ENCODE data around the gene RERE.

RERE gene

GRCh38 chr1:8667869-8668594 is 149.4 kb downstream of the RERE start:
- no peak for DNase-seq (ENCODE audit: low read depth, low spot score)

DNA sequence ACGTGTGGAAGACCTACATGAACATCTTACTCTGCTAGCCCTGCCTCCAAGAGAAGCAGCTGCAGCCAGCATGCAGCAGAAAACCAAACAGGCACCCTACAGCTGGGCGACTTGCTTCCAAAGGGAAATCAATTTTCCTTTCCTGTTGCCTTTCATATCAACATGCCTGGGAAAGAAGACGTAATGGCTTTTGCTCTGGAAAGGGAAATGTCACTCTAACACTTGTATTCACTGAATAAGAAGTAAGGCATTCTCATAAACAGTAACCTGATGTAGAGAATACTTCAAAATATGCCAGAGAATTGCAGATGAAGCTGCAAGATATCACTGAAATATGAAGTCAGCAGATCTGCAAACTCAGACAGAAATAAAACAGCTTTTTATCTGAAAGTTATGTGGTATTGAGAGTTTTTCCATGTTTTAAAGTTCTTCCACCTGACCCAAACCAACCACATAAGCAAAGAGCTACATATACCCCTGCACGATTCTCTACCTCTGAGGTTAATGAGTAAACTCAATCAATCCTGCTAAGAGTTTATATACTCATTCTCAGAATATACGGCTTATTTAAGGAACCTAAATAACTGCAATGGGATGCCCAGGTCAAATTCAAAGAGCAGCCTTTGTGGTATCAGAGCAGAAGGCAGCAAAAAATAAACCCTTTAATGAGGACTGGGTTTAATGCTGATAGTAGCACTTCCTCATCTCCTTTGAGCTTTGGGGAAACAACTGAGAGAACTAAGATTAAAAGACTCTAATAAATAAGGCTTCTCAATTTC is 150.9 kb downstream of the RERE start:
- peak; percentile 41 for DNase-seq (ENCODE audit: low read depth, low spot score)

- no peak for DNase-seq (ENCODE audit: low read depth, low spot score)
Measured at GRCh38 chr1:8665833-8666232, 151.6 kb downstream of the RERE start.

DNA sequence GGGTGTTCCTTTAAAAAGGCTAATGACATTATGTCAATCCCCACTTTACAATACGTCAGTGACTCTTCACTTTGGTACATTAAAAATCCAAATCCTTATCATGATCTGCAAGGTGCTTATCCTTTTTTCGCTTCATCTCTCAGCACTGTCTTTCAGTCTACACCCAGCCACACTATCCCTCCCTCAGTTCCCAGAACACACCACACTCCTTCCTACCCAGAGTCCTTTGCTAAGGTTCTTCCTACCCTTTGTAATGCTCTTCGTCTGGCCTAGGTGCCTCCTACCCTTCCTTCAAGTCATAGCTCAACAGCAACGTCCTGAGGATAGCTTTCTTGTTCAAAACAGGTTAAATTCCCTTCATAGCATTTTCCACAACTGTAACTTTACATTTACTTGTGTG is 152.6 kb downstream of the RERE start:
- no peak for DNase-seq (ENCODE audit: low read depth, low spot score)

GRCh38 chr1:8663915-8664329 is 153.5 kb downstream of the RERE start:
- no peak for DNase-seq (ENCODE audit: low read depth, low spot score)

DNA sequence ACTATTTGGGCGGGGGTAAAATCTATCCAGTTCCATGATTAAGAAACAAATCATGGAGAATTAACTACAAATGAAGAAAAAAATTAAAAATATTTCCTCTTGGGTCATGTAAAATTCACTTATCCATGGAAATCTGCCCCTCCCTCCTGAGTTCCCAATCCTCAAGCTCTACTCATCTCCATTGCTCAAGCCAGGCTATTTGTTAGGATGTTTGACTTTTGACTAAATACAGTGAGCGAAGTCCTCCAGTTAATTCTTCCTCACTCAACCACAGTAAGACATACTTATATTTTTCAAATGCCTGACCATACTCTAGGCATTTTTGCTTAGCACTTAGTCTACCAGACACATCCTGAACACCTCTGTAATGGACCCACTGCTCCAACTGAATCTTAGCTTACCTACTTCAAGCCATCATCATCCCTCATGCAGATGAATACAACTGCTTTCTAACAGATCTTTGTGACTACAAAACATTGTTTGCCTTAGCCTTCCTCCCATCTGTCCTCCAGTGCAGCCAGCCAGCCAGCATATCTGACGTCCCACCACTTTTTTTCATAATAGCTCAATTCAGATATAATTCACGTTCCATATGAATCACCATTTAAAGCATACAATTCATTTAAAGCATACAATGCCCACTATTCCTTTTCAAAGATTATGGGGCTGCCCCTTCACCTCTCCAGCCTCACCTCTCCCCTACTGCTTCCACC is 154.2 kb downstream of the RERE start:
- no peak for DNase-seq (ENCODE audit: low read depth, low spot score)

DNA sequence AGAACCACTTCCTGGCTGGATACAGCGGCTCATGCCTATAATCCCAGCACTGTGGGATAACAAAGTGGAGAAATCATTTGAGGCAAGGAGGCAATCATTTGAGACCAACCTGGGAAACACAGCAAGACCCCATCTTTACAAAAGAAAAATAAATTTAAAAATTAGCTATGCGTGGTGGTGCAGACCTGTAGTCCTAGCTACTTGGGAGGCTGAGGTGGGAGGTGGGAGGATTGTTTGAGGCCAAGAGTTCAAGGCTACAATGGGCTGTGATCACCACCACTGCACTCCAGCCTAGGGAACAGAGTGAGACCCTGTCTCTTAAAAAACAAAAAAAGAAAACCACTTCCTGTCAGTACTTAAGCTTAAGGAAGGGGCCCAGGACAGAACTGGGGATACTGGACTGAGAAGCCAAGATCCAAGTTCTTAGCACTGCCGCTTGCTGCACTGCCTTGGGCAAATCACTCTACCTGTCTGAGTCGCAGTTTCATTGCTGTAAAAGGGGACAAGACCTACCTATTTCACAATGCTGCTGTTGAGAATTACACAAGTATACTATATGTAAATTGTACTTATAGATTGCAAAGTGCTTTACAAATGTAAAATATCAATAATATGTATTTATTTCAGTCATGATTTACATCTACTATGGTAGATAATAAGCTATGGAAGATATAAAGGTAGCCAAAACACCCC is 154.9 kb downstream of the RERE start:
- DNase-seq (ENCODE audit: low read depth, low spot score): no peak

- DNase-seq (ENCODE audit: low read depth, low spot score): no peak
Measured at GRCh38 chr1:8661185-8662110, 156.0 kb downstream of the RERE start.

DNA sequence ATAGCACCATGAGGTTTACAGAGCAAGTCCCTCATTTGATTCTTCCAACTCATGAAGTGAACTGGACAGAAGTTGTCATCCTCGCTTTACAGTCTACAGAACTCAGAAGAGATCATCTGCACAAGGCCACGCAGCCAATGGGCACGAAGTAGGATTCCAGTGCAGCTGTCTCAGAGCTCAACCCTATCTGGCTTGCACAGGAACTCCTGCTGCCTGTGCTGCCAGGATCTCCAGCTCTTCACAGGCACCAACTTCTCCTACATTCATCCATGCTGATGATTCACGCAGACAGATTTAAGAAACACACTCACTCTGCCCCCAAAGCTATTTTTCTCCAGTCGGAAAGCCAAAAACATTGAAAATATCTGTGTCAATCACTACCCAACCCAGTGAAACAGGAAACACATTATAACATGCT is 157.0 kb downstream of the RERE start:
- DNase-seq (ENCODE audit: low read depth, low spot score): peak; percentile 53

DNA sequence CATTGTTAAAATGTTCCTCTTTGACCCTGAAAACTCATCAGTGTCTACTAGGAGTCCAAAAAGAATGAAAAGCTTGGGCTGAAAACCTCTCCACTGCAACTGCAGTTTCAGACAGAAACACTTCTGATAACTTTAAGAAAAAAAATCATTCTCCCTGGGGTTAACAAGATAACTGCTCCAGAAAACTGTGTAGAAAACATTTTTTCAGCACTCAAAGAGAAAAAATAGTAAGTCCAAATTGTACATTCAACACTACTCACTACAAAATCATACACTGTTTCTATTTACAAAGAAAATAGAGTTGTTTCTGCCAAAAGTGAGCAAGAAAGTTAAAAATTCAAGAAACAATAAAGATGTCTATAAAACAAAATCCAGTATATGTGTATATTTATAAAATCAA is 157.8 kb downstream of the RERE start:
- no peak for DNase-seq (ENCODE audit: low read depth, low spot score)

- no peak for DNase-seq (ENCODE audit: low read depth, low spot score)
Measured at GRCh38 chr1:8653878-8654277, 163.6 kb downstream of the RERE start.

DNA sequence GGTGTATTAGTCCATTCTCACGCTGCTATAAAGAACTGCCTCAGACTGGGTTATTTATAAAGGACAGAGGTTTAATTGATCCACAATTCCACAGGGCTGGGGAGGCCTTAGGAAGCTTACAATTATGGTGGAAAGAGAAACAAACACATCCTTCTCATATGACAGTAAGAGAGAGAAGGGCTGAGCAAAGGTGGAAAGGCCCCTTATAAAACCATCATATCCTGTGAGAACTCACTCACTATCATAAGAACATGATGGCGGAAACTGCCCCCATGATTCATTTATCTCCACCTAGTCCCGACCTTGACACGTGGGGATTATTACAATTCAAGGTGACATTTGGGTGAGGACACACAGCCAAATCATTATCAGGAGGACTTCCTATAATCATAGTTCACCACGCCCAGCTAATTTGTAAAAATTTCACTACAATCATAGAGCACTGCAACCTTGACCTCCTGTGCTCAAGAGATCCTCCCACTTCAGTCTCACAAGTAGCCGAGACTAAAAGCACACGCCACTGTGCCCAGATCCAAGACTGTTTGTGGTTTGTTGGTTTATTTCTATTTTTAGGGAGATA is 164.9 kb downstream of the RERE start:
- no peak for DNase-seq (ENCODE audit: low read depth, low spot score)

GRCh38 chr1:8651962-8652361 is 165.5 kb downstream of the RERE start:
- no peak for DNase-seq (ENCODE audit: low read depth, low spot score)

DNA sequence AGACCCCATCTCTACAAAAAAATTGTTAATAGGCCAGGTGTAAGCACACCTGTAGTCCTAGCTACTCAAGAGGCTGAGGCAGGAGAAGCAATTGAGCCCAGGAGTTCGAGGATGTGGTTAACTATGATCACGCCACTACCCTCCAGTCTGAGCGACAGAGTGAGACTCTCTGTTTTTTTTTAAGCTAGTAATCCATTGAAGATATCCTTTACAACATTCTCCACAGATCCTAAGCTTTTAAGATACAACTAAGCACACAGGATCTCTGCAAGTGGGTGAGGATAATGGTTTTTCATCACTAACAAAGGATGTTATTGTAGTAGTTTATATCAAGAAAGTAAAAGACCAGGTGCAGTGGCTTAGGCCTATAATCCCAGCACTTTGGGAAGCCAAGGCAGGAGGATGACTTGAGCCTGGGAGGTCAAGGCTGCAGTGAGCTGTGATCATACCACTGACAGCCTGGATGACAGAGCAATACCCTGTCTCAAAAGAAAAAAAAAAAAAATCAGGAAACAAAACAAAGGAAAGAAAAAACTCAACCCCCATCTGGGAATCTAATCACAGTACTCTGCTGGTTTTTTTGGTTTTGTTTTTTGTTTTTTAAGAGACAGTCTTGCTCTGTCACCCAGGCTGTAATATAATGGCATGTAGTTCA is 166.1 kb downstream of the RERE start:
- no peak for DNase-seq (ENCODE audit: low read depth, low spot score)

- DNase-seq (ENCODE audit: low read depth, low spot score): no peak
Measured at GRCh38 chr1:8649875-8650274, 167.6 kb downstream of the RERE start.

GRCh38 chr1:8649027-8649426 is 168.4 kb downstream of the RERE start:
- no peak for DNase-seq (ENCODE audit: low read depth, low spot score)

GRCh38 chr1:8646996-8647395 is 170.4 kb downstream of the RERE start:
- DNase-seq (ENCODE audit: low read depth, low spot score): no peak

- no peak for DNase-seq (ENCODE audit: low read depth, low spot score)
Measured at GRCh38 chr1:8646189-8646588, 171.3 kb downstream of the RERE start.

GRCh38 chr1:8643542-8644536 is 173.6 kb downstream of the RERE start:
- no peak for DNase-seq (ENCODE audit: low read depth, low spot score)
